HG03571 (cell line): ENCODE results near the gene TEAD4.

Experiments used
- ATAC-seq: cut with Tn5 transposase; IDR thresholded peaks from one replicate; pipeline ENCODE4 v1.9.1; 2021; ENCODE audit not compliant: unreplicated experiment

The TEAD4 gene

DNA sequence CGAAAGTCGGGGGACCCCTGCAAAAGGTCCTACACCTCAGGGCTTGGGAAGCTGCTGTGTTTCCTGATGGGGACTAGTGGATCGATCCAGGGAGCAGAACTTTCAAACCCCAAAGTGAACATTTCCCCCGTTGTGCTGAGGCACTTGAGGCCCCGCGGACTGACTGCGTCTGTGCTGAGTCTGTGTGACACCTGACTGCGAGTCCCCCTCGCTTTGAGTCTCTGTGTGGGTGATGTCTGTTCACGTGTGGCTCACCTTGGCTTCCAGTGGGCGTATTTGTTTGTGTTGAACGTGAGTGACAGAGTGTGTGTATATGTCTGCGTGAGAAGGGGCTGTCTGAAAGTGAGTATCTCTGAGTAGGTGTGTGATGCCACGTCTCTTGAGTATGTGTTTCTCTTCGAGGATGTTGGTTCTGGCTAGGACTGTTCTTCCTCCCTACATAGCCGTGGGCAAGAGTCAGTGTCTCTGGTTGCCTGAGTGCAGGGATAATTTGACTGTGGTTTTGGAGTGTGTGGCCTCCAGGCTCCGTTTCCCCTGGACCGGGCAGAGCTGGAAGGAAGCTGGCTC, 1.3 kb downstream of the TEAD4 start:
- ATAC-seq = no peak

DNA sequence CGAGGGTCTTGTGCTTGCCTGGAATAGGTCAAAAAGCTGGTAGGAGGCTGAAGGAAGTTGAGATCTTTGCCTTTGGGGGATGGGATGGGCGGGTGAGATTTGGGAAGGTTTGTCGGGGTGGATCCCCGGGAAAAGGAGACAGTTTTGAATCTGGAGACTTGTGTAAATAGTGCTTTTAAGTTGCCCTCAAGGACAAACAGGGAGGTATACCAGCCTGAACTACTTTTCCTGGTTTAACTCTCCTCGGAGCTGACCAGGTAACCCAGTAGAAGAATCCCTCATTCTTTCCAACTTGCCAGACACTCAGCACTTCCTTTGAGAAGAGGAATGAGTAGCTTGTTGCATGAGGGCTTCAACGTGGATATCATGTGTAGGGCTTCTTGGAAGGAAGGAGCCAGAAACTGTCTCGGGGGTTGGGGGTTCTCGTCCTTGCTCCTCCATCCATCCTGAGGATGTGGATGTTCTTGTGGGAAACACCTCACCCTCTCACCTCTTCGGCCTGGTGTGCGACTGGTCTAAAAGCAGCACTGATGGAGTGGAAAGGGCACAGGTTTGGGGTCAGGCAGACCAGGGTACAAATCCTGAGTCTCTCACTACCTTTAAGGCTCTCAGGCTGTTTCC, 1.9 kb downstream of the TEAD4 start:
- ATAC-seq = no peak

DNA sequence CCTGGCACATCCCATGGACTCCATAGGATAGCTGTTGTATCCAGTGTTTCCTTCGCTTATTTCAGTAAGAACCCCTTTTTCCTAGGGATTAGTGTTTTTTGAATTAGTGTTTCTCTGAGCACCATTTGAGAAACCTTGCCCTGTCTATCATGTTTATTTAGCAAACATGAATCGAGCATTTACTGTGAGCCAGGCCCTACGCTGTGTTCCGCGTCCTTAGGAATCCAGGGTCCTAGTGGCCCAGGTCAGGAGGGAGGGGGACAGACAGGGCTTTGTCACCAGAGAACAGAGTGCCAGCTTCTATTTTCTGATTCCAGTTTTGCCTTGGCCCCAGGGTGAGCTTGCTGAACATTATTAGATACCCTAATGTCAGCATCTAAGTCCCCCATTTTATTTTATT, 2.5 kb downstream of the TEAD4 start:
- no peak for ATAC-seq

DNA sequence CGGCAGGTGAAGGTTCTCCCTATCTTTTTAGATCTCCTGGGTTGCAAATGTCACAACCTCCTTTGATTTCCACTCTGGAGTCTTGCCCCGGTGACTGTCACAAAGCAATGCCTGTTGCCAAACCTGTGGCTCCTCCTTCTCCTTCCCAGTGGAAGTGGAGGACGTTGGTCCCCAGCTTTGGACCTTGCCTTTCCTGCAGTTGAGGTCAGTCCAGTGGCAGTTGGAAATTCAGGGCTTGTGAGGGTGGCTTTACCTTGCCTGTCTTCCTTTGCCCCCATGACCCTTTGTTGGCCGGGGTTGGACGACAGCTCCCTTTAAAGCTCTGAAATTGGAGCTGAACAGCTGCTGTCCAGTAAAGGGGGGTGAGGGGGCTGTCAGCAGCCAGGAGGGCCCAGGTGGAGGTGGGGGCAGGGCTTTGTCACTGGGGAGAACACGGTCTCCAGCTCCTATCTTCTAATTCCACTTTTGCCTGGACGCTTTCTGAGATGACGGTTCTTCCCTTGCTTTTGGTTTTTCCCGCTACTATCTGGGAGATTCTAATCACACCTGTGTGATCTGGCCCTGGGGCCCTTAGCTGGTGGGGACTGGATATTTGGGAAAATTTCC, 4.1 kb downstream of the TEAD4 start:
- ATAC-seq = no peak

DNA sequence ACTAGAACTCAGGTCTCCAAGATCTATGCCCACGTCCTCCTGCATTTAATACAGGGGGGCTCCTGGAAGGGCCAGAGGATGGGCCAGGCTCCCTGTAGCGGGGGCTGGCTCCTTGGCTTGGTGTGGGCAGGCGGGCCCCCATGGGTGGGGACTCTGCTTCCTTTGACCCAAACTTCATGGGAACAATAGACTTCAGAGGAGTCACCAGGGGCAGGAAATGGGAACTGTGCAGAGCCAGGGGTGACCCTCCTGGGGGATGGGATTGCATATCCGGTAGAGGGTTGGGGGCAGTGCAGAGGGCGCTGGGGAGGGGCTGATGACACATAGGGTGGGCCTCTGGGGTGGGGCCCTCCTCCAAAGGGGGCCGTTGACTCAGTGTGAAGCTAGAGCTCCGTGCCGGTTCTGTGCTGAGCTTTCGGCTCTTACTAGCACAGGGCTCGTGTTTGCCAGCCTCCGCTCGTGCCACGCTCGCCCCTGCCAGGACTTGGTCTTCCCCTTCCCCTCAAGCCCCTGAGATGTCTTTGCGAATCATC, 4.6 kb downstream of the TEAD4 start:
- no peak for ATAC-seq

DNA sequence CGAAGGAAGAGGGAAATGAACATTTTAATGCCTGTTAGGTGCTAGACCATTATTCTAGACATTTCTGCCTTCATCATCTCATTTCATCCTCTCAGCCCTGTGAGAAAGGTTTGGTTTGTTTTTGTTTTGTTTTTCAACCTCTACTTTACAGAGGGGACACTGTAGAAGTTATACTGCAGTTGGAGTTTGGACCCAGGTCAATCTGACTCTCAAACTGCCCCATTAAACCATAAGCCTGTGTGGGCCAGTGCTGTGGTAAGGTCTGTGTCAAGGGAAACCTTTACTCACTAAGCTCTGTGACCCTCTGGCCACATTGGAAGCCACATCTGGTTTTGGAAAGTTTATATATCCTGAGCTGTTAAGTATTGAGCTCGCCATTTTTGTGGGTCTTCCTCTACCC, 8.5 kb downstream of the TEAD4 start:
- ATAC-seq = no peak

DNA sequence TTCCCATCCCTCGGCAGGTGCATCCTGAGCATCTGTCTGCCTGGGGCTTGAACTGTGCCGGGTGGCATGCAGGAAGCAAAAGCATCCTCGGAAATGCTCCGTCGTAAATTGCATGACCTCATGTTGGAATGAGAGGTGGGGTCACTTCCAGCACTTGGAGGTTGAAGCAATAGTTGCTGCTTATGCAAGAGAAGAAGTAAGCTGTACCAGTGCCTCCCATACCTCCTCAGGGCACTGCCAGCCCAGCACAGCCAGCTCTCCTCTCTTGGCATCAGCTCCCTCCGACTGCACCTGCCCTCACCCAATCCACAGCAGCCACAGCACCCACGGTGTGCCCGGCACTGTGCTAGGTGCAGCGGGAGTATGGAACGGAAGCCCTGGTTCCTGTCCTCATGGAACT, 11.5 kb downstream of the TEAD4 start:
- ATAC-seq = no peak

DNA sequence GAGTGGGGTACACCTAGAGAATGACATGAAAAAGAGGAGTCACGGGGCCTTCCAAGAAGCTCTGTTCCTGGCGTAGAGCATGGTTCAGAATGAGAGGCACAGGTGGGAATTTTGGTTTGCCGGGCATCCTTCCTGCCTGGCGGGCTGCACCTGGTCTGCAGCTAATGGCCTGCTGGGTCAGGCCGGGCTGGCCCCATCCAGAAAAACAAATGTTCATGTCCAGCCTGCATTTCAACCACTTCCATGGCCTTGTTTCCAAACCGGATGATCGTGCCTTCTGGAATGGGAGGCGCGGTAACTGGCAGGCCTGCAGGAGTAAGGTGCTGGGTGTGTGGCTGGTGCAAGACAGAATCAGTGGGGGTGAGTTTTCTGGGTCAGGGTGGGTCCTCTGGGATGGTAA, 14.4 kb downstream of the TEAD4 start:
- no peak for ATAC-seq

DNA sequence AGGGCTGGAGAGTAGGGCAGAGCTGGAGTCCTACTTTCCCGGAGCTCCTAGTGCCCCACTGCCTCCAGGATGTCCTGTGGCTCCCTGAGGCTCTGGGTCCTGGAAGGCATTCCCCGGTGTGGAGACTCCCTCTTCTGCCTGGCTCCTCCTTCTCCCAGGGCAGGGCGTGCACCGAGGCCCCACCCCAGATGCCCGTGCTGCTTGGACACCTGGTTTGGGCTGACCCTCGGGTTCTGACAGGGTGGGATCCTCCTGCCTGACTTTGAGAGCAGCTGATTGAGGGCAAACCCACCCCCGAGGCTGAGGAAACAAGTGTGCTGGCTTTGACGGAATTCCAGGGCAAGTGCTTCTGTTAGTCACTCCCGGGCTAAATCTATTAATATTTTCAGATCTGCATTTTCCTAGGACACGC, 15.4 kb downstream of the TEAD4 start:
- ATAC-seq = no peak

DNA sequence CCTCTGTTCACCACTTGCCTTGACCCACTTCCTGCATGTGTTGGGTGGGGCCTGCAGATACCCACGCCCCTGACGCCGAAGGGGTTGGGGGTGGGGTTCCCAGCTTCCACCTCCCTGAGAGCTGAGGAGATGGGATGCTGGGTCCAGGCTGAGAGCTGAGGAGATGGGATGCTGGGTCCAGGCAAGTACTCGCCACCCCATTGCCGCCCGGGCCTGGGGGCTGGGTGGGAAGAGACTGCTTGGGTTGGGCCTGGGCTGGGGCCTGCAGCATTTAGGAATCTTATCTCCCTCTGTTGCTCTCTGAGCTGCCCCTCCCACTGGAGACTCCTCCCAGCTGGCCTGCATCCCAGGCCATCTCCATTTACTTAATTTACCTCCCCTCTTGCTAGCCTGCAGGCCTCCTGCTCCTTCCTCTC, 17.4 kb downstream of the TEAD4 start:
- ATAC-seq = no peak

DNA sequence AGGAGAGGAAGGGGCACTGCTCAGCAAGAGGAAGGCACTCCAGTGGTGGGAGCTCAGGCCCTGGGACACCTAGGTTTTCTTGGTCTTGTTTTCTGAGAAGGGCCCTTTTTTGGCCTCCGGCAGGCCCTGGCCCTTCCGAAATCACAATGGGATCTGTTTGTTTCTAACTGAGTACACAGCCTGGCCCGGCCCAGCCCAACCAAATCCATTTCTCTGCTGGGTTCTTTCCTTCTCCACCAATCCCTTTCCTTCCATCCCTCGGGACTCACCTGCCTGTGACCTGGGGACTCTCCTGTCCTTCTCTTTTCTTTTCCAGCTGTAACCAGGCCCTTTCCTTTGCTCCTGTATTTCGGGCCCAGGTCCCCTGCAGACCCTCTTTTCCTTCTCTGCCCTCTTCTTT, 18.6 kb downstream of the TEAD4 start:
- no peak for ATAC-seq

DNA sequence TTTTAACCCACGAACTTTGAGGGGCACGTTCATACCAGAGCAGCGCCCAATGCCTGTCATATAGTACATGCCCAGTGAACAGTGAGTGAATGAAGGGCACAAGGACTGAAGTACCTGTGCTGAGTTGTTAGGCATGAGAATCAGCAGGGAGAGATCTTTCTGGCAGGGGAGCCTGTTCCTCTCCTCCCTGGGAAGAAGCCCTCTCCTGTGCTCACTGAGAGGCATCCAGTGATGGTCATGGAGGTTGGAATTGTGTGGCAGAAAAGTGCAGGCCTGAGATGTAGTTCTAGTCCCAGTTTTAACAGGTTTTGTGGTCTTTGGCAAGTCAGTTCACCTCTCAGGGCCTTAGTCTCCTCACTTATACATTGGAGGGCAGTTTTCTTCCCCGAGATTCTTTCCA, 20.6 kb downstream of the TEAD4 start:
- no peak for ATAC-seq

DNA sequence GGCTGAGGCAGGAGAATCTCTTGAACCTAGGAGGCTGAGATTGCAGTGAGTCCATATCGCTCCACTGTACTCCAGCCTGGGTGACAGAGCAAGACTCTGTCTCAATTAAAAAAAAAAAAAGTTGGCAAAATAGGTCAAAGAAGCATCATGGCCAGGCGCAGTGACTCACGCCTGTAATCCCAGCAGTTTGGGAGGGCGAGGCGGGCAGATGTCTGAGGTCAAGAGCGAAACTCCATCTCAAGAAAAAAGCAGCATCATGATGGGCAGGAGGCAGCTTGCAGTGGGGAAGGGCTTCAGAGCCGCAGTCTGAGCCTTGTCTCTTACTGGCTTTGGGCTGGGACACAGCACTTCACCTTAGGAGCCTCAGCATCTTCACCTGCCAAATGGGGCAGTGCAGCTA, 21.4 kb downstream of the TEAD4 start:
- no peak for ATAC-seq

DNA sequence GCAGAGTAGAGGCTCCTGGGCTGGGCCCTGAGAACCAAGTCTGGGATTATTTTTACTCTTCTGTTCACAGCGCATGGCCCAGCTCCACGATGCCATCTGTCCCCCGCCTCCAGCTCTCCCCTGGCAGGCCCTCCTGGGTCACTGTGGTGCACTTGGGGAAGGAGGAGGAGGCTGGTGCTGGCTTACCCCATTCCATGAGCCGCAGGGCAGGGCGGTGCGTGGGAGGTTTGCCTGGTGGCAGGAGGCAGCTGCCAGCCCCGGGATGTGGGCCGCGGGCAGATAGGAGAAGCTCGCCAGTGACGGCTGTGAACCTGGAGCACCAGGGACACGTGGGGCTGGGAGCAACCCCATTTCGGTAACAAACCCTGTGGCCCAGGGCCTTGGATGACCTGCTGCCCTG, 23.2 kb downstream of the TEAD4 start:
- no peak for ATAC-seq

DNA sequence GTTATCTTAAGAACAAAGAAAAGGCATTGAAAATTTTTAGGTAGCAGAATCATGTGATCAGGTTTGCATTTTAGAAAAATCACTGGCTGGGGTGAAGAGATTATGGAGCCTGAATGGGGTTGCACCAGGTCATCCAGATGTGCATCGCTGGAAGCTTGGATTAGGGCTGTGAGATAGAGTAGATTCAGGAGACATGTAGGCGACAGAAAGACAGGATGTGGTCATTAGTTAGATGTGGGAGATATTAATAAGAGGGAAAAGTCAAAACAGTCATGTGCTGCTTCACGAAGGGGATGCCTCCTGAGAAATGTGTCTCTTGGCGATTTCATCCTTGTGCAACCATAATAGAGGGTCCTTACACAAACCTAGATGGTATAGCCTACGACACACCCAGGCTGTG, 25.1 kb downstream of the TEAD4 start:
- no peak for ATAC-seq

DNA sequence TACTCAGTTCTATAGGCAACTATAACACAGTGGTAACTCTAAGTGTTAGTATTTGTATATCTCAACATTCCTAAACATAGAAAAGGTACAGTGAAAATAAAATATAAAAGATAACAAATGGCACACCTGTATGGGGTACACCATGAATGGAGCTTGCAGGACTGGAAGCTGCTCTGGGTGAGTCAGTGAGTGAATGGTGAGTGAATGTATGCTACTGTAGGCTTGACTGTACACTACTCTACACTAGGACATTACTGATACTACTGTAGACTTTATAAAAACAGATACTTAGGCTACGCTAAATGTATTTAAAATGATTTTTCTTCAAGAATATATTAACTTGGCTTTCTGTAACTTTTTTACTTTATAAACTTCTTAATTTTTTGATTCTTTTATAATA, 25.5 kb downstream of the TEAD4 start:
- no peak for ATAC-seq

DNA sequence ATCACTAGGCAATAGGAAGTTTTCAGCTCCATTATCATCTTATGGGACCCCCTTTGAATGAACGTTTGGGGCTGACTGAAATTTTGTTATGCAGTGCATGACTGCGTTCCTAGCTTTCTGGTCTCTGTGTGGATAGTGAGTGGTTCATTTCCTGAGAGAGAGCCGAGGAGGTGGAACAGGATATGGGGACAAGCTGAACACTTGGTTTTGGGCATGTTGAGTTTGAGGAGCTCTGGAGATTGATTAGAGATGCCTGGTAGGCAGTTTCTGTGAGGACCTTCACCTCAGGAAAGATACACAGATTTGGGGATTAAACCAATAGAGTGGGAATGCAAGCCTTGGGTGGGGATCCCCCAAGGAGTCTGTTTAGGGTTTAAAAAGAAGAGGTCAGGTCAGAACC, 27.7 kb downstream of the TEAD4 start:
- ATAC-seq = no peak

DNA sequence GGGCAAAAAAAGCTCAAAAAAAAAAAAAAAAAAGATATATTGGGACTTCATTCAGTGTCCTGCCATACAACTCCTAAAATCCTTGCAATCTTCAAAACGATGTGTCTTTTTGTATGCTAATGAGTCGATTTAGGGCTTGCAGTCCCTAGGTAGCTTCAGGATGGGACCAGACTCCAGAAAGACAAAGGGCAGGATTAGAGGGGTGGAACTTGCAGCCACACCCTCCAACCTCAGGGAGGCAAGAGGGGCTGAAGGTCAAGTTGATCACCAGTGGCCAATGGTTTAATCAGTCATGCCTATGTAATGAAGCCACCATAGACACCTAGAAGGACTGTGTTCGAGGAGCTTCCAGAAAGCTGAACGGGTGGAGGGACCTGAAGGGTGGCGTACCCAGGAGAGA, 29.3 kb downstream of the TEAD4 start:
- ATAC-seq = no peak

DNA sequence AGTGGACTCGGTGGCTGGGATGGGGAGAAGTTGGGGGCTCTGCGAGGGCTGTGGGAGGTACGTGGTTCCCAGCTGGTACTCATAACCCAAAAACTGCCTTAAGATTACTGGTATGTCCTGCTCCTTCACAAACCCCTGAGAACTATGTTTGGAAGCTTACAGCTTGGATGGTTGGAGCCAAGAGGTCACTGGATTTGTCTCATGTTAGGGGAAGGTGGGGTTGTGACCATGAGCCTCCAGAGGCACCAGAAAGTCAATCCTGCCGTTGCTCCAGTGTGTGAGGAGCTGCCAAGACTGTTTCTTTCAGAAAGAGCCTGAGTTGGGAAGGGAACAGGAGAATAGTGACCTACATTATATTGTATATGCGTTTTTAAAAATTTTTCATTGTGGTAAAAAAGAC, 33.5 kb downstream of the TEAD4 start:
- no peak for ATAC-seq

DNA sequence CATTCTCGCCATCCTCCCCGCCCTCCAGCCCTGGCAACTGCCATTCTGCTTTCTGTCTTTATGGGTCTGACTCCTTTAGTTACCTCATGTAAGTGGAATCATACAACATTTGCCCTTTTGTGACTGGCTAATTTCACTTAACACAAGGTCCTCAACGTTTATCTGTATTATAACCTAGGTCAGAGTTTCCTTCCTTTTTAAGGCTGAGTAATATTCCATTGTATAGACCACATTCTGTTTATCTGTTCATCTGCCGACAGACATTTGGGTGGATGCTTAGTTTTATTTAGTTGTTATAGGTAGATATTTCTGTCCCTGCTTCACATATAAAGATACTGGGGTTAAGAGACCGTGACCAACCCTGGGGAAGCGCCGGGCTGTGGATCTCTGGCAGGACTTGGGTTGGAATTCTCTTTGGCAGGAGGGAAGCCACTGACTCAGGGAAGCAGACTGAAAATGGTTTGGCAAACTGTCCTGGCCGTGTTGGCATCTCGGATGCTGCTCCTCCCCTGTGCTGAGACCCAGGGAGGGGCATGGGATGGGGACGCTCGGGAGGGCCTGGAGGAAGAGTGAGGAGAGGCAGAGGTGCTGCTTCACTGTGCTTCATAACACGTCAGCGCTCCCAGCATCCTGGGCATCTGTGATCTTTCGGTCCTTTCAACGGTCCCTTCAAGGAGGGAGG, 38.9 kb downstream of the TEAD4 start:
- no peak for ATAC-seq

DNA sequence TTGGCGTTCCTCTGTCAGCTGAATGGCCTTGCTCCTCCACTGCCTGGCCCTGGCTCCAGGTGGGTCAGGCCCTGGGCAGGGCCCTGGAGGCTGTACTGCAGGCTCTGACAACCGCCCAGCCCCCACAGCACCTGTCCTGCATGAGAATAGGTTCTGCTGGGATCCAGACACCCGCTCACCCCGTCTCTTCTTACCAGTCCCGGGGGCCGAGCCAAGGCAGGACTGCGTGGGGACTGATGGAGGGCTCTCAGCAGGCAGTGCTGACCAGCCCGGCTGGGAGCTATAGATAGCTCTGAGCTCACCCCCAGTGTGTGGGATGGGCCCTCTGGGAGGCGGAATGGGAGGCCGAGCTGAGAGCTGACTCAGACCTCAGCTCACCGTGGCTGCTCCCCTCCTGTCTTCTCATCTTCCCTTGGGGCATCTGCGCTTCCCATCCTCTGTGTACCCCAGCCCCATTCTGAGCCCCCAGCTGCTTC, 39.6 kb downstream of the TEAD4 start:
- no peak for ATAC-seq

DNA sequence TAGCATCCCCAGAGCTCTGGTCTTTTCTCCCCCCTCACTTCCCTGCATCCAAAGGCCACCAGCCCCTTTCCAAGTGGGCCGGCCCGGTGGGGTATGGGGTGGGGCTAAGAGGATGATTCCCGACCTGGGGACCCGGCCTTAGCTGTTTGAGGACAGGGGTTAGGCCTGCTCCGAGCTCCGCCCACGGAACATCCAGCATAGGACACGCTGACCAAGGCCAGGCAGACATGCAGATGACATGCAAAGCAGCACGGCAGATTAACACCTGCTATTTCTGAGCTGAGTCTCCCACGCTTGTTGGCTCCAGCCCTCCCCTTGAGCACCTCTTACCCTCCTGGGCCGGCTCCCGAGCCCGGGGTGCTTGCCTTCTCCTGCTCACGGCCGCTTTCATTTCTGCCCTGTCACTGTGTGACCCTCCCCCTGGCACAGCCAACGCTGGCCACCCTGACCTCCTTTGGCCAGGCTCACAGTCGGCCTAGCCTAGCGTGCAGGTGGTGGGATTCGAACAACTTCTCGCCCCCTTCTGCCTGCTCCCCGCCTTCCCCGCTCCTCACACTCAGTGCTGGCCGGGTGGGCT, 40.2 kb downstream of the TEAD4 start:
- no peak for ATAC-seq
